ENCODE results near the gene TULP3.

The TULP3 gene

DNA sequence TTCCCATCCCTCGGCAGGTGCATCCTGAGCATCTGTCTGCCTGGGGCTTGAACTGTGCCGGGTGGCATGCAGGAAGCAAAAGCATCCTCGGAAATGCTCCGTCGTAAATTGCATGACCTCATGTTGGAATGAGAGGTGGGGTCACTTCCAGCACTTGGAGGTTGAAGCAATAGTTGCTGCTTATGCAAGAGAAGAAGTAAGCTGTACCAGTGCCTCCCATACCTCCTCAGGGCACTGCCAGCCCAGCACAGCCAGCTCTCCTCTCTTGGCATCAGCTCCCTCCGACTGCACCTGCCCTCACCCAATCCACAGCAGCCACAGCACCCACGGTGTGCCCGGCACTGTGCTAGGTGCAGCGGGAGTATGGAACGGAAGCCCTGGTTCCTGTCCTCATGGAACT is 80.1 kb downstream of the TULP3 start:
- no peak for DNase-seq (ENCODE audit: low spot score)

DNA sequence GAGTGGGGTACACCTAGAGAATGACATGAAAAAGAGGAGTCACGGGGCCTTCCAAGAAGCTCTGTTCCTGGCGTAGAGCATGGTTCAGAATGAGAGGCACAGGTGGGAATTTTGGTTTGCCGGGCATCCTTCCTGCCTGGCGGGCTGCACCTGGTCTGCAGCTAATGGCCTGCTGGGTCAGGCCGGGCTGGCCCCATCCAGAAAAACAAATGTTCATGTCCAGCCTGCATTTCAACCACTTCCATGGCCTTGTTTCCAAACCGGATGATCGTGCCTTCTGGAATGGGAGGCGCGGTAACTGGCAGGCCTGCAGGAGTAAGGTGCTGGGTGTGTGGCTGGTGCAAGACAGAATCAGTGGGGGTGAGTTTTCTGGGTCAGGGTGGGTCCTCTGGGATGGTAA is 82.9 kb downstream of the TULP3 start:
- no peak for DNase-seq (ENCODE audit: low spot score)

- no peak for DNase-seq (ENCODE audit: low spot score)
These were observed 83.9 kb downstream of the TULP3 start for GRCh38 chr12:2974560-2974971.

- DNase-seq (ENCODE audit: low spot score), result no peak
These were observed 85.9 kb downstream of the TULP3 start for GRCh38 chr12:2976581-2976996.

DNA sequence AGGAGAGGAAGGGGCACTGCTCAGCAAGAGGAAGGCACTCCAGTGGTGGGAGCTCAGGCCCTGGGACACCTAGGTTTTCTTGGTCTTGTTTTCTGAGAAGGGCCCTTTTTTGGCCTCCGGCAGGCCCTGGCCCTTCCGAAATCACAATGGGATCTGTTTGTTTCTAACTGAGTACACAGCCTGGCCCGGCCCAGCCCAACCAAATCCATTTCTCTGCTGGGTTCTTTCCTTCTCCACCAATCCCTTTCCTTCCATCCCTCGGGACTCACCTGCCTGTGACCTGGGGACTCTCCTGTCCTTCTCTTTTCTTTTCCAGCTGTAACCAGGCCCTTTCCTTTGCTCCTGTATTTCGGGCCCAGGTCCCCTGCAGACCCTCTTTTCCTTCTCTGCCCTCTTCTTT is 87.1 kb downstream of the TULP3 start:
- DNase-seq (ENCODE audit: low spot score), result no peak

GRCh38 chr12:2979806-2980205 is 89.1 kb downstream of the TULP3 start:
- DNase-seq (ENCODE audit: low spot score), result no peak

GRCh38 chr12:2980630-2981029 is 89.9 kb downstream of the TULP3 start:
- no peak for DNase-seq (ENCODE audit: low spot score)

GRCh38 chr12:2982361-2982760 is 91.7 kb downstream of the TULP3 start:
- DNase-seq (ENCODE audit: low spot score), result no peak

GRCh38 chr12:2984249-2984648 is 93.6 kb downstream of the TULP3 start:
- no peak for DNase-seq (ENCODE audit: low spot score)

GRCh38 chr12:2984698-2985097 is 94.0 kb downstream of the TULP3 start:
- DNase-seq (ENCODE audit: low spot score), result no peak

DNA sequence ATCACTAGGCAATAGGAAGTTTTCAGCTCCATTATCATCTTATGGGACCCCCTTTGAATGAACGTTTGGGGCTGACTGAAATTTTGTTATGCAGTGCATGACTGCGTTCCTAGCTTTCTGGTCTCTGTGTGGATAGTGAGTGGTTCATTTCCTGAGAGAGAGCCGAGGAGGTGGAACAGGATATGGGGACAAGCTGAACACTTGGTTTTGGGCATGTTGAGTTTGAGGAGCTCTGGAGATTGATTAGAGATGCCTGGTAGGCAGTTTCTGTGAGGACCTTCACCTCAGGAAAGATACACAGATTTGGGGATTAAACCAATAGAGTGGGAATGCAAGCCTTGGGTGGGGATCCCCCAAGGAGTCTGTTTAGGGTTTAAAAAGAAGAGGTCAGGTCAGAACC is 96.2 kb downstream of the TULP3 start:
- no peak for DNase-seq (ENCODE audit: low spot score)

GRCh38 chr12:2988494-2988893 is 97.8 kb downstream of the TULP3 start:
- no peak for DNase-seq (ENCODE audit: low spot score)
